Inflammatory macrophage treated with lipopolysaccharide for 4 hours (primary cell): ENCODE data around the gene ATG10.
A peak's percentile ranks its signal among the peaks of the same experiment; 100 is the strongest.

Source experiments
- DNase-seq: peaks from one replicate; pipeline ENCODE4 v3.0.0-alpha.2; 2020

Gene ATG10

GRCh38 chr5:82168294-82168693 is 196.5 kb downstream of the ATG10 start:
- DNase-seq, result no peak

DNA sequence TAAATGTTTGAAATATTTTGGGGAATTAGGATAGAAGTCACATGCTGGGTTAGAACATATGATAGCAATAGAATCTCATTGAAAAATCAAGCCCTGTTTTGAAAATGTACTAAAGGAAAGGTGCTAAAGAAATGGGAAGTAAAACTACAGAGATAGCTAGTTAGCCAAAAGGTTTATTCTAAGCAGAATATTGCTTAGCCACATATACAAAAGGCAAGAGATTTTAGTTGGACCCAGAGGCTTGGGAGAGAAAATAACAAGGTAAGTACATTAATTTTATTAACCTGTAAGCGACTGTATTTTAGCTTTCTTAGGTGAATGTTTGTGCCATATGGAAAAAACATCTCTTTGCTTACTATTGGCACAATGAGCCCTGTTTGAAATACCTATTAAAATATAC is 198.1 kb downstream of the ATG10 start:
- no peak for DNase-seq

DNA sequence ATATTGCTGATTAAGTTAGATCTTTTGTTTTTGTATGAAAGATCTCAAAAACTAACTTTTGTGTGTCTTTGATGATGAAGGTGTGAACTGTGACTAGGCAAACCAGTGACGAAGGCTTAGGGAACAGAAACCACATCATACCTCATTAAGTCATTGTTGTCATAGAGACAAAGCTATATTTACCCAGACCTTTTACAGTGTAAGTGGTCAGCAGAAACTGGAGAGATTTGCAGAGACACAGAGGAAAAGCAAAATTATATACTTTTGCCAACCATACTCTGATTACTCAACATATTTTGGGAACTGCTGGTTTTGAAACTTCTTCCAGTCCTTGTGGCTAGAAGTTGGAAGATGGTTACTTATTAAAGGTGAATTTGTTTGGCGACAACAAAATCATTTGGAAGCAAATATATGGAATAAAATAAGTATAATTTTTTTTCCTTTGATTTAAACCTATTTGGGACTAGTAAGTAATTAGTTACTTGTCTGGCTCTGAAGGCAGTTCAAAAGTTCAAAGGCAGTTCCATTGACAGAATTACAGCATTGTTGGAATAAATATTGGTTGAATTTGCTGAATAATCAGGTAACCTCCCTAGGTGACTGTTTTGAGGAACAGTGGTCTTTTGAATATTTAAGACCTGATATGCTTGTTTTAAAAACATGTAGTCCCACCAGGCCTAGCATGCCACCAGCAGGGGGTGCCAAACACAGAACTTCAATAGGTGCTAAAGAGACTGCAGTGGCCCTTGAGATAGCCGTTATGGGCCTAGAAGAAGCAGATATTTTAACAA is 202.5 kb downstream of the ATG10 start:
- DNase-seq, result peak; percentile 81

DNA sequence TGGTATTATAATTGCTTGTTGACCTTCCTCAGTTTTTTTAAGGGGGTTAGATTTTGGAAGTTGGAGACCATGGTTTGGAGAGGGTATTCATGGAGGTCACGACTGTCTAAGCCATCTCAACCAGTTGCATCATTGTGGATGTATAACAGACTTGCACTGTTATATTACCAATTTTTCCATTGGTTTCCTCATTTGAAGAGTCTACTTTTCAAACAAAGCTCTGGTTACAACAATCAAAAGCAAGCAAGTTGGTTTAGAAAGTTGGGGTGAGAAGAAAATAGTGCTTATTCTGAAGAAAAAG is 203.0 kb downstream of the ATG10 start:
- DNase-seq, result no peak

DNA sequence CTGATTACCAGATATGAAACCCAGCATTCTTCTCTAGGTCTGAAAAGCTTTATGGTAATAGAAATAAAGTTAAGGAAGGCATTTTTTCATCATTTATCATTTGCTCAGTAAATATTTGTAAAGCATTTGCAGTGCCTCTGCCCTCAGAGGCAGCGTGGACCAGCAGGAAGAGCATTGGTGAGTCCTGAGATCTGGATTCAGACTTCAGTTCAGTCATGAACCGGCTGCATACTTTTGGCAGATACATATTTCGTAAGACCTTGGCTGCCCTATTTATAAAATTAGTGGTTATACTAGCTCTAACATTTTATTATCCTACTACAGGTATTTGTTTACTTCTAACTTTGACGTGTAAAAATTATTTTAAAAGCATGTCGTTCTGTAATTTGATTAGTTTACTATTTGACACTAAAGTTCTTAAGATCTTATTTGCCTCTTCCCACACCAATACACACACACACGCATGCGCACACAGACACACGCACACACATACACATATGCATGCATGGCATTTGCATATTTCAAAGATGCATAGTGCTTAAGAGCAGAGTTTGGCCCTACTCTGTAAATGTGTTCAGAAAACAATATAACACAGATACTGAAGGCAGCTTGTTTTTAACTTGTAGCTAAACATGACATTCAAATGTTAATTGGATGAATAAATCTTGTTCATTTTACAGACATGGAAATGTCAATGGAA is 204.4 kb downstream of the ATG10 start:
- DNase-seq, result no peak

GRCh38 chr5:82178378-82178777 is 206.6 kb downstream of the ATG10 start:
- DNase-seq, result no peak

GRCh38 chr5:82182662-82183061 is 210.8 kb downstream of the ATG10 start:
- DNase-seq, result no peak

GRCh38 chr5:82183828-82184227 is 212.0 kb downstream of the ATG10 start:
- peak; percentile 43 for DNase-seq

DNA sequence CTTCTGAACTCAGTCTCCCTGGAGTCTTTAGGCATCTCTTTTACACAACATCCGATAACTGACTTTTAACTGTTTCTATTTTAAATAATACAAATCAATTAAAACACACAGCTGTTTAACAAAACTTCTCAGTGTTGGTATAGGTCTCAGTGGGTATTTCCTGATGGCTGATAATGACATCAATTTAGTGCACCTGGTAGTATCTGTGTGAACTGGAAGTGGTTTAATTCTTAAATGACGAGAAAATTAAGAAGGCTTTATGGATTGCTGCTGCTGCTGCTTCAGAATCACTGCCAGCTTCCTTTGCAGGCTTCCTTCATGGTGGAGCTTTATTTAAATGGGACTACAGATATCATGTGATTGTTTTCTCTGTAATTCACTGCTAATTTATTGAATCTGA is 214.0 kb downstream of the ATG10 start:
- DNase-seq, result no peak

DNA sequence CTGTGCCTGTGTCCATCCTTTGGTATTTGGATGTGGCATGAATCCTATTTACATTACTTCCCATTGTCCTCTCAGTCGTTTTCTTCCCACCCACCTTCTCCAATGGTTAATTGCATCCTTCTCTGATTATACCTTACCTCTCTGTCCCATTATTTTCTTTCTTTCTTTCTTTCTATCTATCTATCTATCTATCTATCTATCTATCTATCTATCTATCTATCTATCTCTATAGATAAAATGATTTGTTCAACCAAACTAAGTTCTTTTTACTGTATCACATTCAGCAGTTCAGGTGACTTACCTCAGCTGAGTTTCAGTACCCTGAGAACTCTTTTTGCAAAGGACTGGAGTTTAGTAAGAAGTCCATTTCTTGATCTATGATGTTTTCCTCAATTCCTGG is 225.7 kb downstream of the ATG10 start:
- DNase-seq, result no peak

DNA sequence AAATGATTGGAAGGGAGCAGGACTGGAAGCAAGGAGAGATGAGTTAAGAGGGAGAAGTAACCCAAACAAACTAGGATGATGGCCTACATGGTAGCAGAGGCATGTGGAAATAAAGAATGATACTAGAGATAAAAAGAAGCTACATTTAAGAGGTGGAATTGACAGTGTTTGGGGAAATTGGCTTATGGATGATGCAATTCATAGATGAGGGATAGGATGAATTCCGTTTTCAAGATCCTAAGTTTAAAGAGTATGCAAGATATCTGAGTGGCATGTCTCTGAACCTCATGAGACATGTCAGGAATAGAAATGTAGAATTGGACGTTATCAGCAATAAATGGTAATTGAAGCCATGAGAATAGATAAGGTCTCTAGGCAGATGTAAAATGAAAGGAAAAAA is 232.7 kb downstream of the ATG10 start:
- no peak for DNase-seq

GRCh38 chr5:82205005-82205404 is 233.2 kb downstream of the ATG10 start:
- no peak for DNase-seq

DNA sequence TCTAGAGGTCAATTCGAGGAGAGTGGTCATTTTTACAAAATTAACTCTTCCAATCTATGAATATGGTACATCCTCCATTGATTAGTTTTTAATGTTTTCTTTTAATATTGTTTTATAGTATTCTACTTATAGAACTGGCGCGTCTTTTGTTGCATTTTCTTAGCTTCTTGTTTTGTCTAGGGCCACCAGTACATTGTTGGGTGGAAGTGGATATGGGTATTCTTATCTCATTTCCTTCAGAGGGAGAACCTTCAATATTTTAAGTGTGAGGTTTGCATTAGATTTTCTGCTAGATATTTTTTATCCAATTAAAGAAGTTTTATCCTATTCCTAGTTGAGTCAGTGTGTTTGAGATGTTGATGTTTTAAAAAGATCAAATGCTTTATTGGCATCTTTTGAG is 236.5 kb downstream of the ATG10 start:
- no peak for DNase-seq

GRCh38 chr5:82211855-82212572 is 240.2 kb downstream of the ATG10 start:
- DNase-seq, result no peak

DNA sequence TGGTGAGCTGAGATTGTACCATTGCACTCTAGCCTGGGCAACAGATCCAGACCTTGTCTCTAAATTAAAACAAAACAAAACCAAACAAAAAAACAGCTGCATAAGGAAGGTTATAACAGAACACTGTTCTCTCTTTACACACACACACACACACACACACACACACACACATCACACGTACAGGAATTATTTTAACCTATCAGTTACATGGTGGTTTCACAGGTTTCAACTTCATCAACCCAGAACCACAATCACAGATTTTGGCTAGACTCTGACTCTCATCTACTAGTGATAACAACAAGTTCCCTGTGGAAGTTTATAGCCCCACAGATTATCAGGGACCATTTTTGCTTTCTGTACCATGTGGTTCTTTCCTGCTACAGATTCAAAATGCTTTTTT is 246.1 kb downstream of the ATG10 start:
- no peak for DNase-seq

DNA sequence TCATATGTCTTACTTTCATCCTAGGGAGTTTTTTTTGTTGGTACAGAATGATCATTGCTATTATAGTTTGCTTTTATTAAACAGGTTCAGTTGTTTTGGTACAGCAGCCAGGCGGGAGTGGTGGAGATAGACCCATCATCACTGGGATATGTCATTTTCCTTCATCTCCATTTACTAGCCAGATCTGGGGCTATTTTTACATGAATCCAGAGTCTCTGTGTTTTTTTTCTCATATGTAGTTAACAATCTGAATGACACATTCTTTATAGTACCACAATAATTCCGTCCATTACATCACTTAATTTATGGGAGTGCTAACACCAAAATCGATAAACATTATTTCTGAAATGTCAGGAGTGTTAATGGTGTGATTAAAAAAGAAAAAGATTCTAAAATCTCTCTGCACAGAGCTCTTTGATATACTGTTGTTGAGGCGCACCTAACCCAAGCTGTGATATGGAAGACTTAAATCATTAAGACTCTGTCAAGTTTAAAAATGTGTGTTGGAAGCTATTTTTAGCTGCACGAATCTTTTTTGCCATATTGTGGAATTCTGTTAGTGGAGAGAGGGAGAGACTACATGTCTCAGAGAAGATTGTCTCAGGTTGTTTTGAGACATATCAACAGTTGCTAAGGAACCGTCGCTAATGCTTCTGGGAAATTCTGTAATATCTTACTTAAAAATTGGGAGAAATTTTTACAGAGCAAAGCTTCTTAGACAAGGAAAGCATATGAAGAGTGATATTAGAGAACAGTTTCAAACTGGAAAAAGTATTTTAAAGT is 246.7 kb downstream of the ATG10 start:
- no peak for DNase-seq

GRCh38 chr5:82221020-82221419 is 249.2 kb downstream of the ATG10 start:
- no peak for DNase-seq

DNA sequence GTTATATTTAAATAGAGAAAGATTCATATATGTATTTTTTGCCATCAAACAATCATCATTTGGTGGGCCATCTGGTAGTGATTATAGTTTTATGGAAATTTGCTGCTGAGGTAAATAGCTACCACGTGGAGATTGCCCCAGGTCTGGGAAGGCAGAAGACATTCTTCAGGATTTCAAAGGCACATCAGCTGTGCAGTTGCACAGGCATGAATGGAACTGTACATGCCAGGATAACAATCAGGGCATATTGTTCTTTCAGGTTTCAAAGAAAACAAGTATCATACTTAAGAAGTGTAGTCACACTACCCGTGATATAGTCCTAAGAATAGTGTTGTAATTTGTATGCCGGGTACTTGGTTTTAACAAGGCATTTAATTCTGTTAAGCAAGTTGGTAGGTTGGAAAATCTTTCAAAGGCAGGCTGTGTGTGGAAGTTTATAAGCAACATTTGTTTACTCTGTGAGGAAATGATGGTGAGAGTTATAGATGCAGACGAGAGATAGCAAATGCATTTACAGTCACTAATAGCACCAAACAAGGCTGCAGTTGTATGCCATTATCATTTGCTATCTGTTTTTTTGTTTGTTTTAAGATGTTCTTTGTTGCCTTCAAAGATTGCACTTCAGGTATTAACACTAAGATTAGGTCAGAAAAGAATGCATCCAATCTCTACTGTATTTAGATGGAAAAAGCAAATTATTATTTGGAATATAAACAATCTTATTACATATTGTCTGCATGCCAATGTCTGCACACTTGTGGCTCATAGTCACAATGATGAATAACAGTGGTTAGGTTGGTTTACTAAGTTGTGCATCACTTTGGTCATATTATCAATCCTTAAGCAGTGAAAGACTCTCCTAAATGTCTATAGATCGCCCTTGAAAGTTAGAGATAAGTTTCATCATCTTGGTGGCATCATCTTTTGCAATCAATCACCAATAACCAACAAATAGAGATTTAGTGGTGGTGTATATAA is 251.1 kb downstream of the ATG10 start:
- no peak for DNase-seq

- DNase-seq, result peak; percentile 50
Observed at GRCh38 chr5:82225525-82226172, 253.8 kb downstream of the ATG10 start.

DNA sequence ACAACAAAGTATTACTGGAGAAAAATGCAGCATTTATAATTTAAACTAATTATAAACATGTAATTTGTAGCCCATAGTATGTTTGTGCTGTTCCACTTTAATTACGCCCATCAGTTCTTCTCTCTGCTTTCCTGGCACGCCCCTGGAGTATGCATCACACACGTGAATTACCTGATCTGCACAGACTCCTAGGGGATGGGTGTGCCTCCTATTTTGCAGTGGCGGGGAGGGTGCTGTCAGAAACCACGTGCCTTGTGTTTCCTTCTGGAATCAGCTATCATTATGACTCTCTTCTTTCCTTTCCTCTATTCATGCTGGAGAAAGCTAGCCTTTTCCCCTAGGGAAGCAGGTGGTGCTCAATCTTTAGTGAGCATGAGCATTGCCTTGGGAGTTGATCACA is 263.1 kb downstream of the ATG10 start:
- no peak for DNase-seq

DNA sequence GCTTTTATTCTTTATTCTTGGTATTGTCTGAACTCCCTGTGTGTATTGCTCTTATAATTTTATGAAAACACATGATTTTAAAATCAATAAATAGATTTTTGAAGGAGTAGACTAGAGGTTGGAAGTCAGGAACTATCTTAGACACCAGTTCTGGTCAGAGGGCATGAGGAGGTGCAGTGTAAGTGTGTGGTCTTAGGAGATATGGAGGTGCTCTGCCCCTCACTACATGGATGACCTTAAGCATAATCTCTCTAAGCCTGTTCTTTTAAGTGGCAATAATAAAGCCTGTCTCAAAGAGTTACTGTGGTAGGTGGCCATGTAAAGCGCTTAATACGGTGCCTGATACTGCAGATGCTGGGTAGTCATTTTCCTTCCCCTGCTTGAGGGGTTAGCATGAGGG is 272.3 kb downstream of the ATG10 start:
- DNase-seq, result no peak
